ENCODE data around the gene EFCAB6.

GRCh38 chr22:43479962-43480361 lies 332.1 kb downstream of the EFCAB6 start:
- TF ChIP-seq POLR2A (IDR thresholded peaks at IDR 0.05; ENCODE audit: low read length), result no peak
- TF ChIP-seq GATA1 (IDR thresholded peaks at IDR 0.05; ENCODE audit: low read depth, low read length), result no peak

Data from erythroblast (primary cell).